ENCODE measurements around the gene TTC3. TPM values are rescaled to one million over a fixed set of nuclear protein-coding genes. Genes with fewer than 3 reads are reported as not detected.

Gene TTC3
- total and polyA plus RNA-seq, 2 of the 13 experiments (the other 11 are each of a cell fraction or from before 2014, with no cell fraction given) = 55.7 to 108 TPM

GRCh38 chr21:37061926-37062592 is 11.0 kb upstream of the TTC3 start (continued):
- TF ChIP-seq ZNF451 (CRISPR knock-in tag; IDR thresholded peaks at IDR 0.05) (no peak), CHD2 (IDR thresholded peaks at IDR 0.05; ENCODE audit: low read depth, low read length) (no peak), MIXL1 (CRISPR knock-in tag; IDR thresholded peaks at IDR 0.05) (no peak), ZFAT (CRISPR knock-in tag; conservative IDR thresholded peaks at IDR 0.05) (no peak), MAFF (IDR thresholded peaks at IDR 0.05; ENCODE audit: low read depth, low read length) (no peak), ERF (CRISPR knock-in tag; IDR thresholded peaks at IDR 0.05) (no peak), NFAT5 (CRISPR knock-in tag; IDR thresholded peaks at IDR 0.05) (no peak), KDM1A (CRISPR knock-in tag; IDR thresholded peaks at IDR 0.05) (no peak), ZNF441 (CRISPR knock-in tag; IDR thresholded peaks at IDR 0.05; ENCODE audit: borderline replicate concordance) (no peak), BCL3 (CRISPR knock-in tag; IDR thresholded peaks at IDR 0.05) (no peak), ATM (IDR thresholded peaks at IDR 0.05; ENCODE audit: borderline replicate concordance) (no peak), MTA1 (CRISPR knock-in tag; IDR thresholded peaks at IDR 0.05; ENCODE audit: borderline replicate concordance) (no peak), PPARG (CRISPR knock-in tag; conservative IDR thresholded peaks at IDR 0.05) (no peak), ZSCAN21 (CRISPR knock-in tag; IDR thresholded peaks at IDR 0.05; ENCODE audit: borderline replicate concordance) (no peak), ZNF570 (CRISPR knock-in tag; IDR thresholded peaks at IDR 0.05; ENCODE audit: borderline replicate concordance) (no peak), ZNF7 (CRISPR knock-in tag; IDR thresholded peaks at IDR 0.05) (peak; percentile 77), MYPOP (CRISPR knock-in tag; IDR thresholded peaks at IDR 0.05) (no peak), PBX3 (CRISPR knock-in tag; IDR thresholded peaks at IDR 0.05; ENCODE audit: borderline replicate concordance) (no peak), FOSL2 (CRISPR knock-in tag; IDR thresholded peaks at IDR 0.05) (no peak)
- TF ChIP-seq, protein P1, sequence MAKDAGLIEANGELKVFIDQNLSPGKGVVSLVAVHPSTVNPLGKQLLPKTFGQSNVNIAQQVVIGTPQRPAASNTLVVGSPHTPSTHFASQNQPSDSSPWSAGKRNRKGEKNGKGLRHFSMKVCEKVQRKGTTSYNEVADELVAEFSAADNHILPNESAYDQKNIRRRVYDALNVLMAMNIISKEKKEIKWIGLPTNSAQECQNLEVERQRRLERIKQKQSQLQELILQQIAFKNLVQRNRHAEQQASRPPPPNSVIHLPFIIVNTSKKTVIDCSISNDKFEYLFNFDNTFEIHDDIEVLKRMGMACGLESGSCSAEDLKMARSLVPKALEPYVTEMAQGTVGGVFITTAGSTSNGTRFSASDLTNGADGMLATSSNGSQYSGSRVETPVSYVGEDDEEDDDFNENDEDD (CRISPR knock-in tag; IDR thresholded peaks at IDR 0.05; ENCODE audit: borderline replicate concordance) = no peak

Measured in HepG2 (cell line).